Measurements from ENCODE around the gene HOXC5.

The HOXC5 gene

GRCh38 chr12:54032627-54033100 lies at the start of gene HOXC5:
Gene HOXC5 (plus strand): TSS chr12:54033050. CDS start chr12:54033123, 73 bp downstream.
- peak; percentile 92 for DNase-seq (ENCODE audit: low read depth)

GRCh38 chr12:53983568-53983949 lies 49.3 kb upstream of the HOXC5 start:
- no peak for DNase-seq (ENCODE audit: low read depth)

GRCh38 chr12:53983950-53984572 lies 48.8 kb upstream of the HOXC5 start:
- DNase-seq (ENCODE audit: low read depth): no peak

- DNase-seq (ENCODE audit: low read depth): peak; percentile 88
These were observed 47.8 kb upstream of the HOXC5 start, which contains the start of gene HOXC10 for GRCh38 chr12:53984901-53985691. Gene HOXC10 (plus strand): TSS chr12:53985146. CDS start chr12:53985260, 114 bp downstream.

- no peak for DNase-seq (ENCODE audit: low read depth)
These were observed 47.2 kb upstream of the HOXC5 start for GRCh38 chr12:53985692-53985993.

GRCh38 chr12:53985994-53986685 lies 46.7 kb upstream of the HOXC5 start:
- DNase-seq (ENCODE audit: low read depth): no peak

GRCh38 chr12:53986686-53987483 lies 46.0 kb upstream of the HOXC5 start:
- DNase-seq (ENCODE audit: low read depth): no peak

- DNase-seq (ENCODE audit: low read depth): no peak
These were observed 45.0 kb upstream of the HOXC5 start for GRCh38 chr12:53987787-53988230.

- no peak for DNase-seq (ENCODE audit: low read depth)
These were observed 44.2 kb upstream of the HOXC5 start for GRCh38 chr12:53988541-53989226.

GRCh38 chr12:53989227-53990113 lies 43.4 kb upstream of the HOXC5 start:
- peak; percentile 42 for DNase-seq (ENCODE audit: low read depth)

GRCh38 chr12:53990311-53991076 lies 42.4 kb upstream of the HOXC5 start:
- no peak for DNase-seq (ENCODE audit: low read depth)

- no peak for DNase-seq (ENCODE audit: low read depth)
These were observed 41.8 kb upstream of the HOXC5 start for GRCh38 chr12:53991077-53991460.

GRCh38 chr12:53992377-53992889 lies 40.4 kb upstream of the HOXC5 start:
- no peak for DNase-seq (ENCODE audit: low read depth)

- DNase-seq (ENCODE audit: low read depth): no peak
These were observed 39.5 kb upstream of the HOXC5 start for GRCh38 chr12:53993162-53994008.

GRCh38 chr12:53994009-53994263 lies 38.9 kb upstream of the HOXC5 start:
- no peak for DNase-seq (ENCODE audit: low read depth)

GRCh38 chr12:53994264-53995001 lies 38.4 kb upstream of the HOXC5 start:
- peak; percentile 39 for DNase-seq (ENCODE audit: low read depth)

- no peak for DNase-seq (ENCODE audit: low read depth)
These were observed 37.9 kb upstream of the HOXC5 start for GRCh38 chr12:53995002-53995377.
